Hepatic stellate cell (primary cell): ENCODE results near the gene RUNX2.

Experiments
- DNase-seq: peaks from one replicate; pipeline ENCODE4 v3.0.0; 2011; ENCODE audit warnings: low spot score

The RUNX2 gene

DNA sequence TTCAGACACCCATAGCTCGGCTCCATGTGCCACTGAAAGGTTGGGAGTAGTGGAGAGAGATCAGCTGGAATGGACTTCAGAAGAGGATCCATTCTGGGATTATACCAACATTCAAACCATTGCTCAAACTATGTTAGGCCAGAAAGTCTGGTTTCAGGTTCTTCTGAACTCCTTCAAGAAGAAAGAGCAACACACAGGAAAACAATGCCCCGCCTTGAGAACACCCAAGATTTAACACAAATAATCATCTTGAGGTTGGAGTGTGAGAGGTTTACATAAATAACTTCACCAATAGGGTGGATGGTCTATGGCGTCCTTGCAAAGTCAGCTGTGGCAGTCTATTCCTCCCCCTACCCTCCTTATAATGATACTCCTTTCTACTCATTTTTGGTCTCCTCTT, 261.2 kb downstream of the RUNX2 start:
- no peak for DNase-seq

DNA sequence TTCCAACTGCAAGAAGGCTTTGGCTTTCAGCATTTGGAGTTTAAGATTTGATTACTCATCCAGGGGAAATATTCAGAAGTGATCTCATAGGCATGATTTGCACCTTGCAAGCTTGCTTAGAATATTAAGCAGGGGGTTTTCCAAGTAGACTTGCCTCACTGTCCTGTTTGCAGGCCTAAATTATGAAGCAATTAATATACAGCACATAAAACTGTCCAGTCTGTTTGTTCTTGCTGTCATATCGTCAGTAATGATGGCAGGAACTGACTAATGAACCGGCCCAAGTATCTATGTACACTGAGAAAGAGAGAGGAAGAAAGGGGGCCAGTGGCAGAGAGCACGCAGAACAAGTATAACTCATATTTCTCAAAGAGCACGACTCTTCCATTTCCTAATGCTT, 262.1 kb downstream of the RUNX2 start:
- no peak for DNase-seq

DNA sequence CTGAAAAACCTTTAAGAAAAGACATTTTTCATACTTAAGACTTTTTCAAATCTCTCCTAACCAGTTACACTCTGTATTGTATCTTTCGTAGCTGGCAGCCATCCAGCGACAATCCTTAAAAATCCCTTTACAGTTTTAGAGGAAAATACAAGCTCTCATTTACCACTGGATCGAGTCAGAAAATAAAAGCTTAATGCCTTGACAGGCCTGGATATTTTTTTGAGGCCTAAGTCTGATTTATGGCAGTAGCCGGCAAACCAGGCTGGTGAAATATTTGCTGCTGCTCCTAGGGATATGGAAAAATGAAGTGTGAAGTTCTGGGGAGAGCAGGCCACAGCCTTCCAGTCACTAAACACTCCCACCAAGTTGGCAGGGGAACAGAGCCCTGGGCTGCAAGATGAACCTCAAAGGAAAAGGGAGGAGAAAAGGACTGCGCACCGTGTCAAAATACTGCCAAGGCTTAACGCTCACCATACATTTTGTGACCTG, 262.6 kb downstream of the RUNX2 start:
- DNase-seq, result no peak

DNA sequence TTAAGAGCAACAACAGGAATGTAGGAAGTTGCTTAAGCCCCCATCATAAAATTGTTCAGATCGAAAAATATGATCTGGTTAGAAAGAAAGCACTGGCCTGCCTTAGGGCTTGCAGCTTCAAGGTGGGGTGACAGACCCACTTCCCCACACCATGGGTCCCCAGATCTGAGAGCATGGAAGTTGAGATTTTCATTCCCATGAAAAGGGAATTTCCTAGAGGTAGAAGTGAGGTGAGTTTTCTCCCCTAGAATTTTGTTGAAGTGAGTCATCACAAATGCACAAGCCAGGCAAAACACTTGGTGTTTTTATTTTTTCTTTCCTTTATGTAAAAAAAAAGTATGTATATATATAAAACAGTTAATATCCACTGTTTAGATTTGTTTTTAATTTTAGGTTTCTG, 263.2 kb downstream of the RUNX2 start:
- DNase-seq, result no peak

DNA sequence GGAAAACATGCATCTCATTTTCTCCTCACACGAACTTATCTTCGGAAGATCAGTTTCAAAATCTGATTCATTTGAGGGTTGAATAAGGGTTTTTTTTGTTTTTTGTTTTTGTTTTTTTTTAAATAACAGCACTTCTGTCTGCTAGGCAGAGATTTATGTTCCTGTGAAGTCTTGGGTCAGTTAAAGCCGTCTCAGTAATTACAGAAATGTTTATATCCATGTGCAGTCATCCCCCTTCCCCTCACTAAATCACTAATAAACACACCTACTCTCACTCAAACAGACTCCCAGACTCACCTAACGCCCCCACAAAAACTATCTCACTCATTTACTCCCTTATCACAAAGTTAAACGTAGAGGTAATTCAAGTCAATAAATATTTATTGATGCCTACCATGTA, 263.8 kb downstream of the RUNX2 start:
- no peak for DNase-seq

DNA sequence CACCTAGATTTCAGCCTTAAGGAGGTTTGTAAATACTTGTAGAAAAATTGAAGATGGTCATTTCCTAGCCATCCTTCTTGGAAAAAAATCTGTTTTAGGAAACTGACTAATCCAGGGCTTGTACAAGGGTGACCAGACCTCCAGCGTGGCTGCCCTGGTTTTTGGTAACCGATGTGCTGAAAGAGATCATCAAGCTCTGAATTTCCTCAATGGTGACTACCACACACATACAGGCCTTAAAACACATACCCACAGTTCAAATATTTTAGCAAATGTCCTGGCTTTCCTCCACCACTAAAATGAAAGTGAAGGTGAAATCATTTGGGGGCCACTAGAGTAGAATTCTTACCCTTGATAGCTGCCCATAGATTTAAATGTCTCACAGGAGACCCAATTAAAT, 264.9 kb downstream of the RUNX2 start:
- no peak for DNase-seq

DNA sequence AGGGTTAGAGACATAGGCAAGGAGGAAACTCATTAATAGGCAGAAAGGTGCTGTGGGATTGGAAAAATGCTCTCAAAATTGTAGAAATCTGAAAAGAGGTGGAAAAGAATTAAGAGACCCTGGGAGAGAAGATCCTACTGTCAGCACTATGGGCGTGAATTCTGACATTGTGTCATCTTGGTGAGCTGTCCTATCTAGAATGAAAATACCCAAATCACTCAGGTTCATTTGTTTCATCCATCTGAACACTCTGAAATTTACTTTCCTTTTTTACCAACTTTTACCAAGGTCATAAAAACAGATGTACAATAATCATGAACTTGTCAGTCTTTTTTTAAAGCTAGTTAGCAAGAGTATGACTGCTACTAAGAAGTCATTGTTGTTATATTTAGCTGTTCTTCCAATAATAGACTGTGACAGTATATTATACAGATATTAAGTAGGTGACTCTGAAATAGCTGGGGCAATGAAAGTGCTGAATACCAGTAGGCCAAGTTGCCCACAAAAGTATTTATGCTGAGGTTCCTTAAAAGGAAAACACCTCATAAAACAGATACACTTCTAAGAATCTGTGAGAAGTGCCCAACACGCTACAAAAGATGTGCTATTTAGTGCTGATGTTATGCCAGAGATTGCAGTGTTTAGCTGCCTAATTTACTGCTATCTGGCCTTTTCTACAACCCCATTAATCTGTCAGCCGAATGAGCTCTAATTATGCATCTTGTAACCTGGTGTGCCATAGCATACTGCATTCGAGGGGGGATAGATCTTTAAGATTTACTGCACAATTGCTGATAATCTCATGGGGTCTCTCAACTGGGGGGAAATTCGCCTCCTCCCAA, 267.1 kb downstream of the RUNX2 start:
- DNase-seq, result no peak

DNA sequence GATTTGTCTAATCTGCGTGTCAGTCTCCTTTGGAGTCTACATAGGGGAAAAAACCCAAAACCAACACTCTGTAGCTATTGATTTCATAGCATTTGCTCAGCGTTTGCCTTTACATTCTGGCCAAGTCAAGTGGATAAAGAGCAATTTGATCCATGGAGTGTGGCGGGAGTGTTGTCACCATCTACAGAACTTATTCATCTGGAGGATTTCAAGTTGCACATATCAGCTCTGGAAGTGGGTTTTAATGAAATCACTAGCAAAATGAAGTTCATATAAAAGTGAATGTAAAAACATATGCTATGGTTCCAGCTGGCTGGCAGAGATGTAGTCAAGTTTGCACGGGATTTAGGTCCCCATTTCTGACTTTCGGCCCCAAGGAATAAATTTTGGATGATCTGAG, 269.3 kb downstream of the RUNX2 start:
- no peak for DNase-seq

DNA sequence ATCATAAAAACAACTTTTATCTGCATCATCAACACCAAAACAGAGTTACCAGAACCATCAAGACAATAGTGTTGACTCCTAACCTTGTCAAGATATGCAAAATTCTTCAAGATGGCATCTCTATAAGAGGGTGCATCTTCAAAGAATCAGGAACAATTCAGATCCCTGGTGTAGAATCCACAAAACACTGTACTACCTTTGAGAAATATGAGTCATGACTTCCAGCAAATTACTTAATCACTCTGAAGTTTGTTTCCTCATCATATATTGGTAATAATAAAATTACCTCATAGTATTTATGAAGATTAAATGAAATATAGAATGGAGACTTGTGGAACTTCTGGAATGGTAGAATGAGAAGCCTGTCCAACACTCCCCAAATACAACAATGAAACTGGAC, 270.9 kb downstream of the RUNX2 start:
- DNase-seq, result no peak

DNA sequence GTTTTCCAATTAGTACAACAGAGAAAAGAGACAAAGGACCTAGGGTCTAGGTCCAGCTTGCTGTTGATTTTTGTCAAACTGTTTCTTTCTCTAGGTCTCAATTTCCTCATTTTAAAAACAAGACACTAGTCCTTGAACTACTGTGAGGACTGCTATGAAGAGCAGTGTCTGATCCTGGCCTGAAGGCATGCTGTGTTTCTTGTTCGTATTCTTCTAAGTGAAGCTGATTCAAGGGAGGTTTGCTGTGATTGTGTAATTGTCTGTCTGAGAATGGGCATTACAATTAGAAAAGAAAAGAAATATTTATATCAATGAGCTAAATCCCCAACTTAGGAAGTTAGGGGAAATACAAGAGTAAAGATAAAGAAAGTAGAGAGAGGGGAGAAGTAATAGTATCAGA, 277.8 kb downstream of the RUNX2 start:
- DNase-seq, result no peak

DNA sequence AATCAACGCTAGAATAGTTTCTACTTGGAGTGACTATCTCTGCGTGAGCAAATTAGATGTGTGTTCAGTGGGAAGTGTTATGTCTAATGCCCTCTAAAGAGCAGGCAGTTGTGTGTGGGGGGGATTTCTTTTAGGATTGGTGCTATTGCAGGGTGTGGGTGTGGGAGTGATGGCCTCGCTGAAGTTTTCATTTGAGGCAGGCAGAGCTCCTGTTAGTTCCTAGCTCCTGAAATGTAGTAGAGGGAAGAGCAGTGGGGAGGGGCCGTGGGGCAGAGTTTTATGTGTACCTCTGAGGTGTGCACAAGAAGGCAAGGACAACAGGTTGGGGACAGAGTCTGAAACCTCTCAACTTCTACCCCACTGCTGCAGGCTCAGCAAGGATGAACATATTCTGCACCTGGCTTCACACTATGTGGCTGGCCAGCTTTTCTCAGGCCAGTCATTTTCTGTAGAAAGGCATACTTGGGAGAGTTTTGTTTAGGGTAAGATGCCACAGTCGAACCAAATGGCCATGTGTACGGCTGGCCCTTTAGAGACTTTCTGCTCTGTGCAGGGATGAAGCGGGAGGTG, 278.8 kb downstream of the RUNX2 start:
- no peak for DNase-seq

DNA sequence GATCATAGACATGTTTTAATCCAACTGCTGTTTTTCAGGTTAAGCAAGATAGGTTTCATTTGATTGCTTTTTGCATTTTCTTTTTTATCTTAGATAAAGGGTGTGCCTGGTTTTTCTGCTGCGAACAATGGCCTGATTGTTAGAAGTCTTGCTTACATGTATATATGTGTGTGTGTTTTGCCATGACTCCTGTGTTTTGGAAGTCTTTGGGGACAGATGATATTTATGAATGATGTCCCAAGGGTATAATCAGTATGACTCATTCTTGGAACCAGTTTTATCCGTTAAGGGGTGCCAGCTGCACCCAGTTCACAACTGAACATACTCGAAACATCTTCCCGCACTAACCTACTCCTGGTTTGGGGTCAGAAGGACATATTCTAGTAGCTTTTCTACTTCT, 279.7 kb downstream of the RUNX2 start:
- DNase-seq, result no peak

DNA sequence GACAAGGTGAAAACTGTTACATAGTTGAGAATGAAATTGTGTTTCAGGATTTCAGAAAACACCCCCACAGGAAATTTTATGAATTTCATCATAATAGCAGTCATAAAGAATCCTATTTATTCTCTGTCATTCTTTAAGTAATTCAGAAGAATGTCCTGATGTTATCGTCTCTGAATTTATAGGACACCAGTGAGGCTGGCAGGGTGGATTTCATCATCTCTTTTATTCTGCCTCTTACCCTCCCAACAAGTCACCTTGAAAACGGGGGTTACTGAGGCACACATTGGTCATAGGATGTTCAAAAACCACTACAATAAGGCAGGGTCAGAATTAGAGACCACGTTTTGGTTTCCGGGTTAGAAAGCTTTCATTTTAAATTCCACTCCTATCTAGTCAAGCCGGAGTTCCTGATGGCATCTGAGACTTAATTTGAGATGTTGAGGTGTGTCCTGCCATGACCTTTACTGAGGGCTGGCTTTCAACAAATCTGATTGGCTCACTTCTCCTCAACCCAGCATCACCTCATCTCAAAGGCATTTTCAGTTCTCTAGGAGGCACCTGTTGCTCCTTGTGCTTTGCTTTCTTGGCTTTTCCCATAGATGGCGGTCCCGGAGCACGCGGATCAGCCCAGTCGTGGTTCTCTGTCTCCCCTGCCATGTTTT, 280.3 kb downstream of the RUNX2 start:
- DNase-seq, result no peak

DNA sequence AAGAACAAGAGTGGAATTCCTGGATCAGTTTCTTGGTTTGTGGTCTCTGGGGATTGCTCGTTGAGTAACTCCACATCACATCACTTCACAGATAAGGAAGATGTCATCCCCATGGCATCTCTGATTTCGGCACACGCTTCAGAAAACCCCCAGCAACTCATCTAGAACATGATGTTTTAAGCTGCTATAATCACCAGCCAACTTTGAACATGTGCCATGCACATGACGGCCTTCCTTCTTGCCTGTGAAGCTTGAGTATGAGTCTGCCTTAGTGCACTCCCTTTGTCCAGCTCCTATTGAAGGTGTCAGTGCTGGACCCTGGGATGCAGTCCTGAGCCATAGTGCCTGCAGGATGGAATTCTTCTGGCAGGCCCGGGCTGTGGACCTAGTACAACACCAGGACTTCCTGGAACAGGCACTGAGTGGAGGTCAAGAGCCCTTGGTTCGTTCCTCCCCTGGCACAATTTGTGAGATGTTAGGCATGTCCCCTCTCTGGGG, 281.1 kb downstream of the RUNX2 start:
- no peak for DNase-seq

DNA sequence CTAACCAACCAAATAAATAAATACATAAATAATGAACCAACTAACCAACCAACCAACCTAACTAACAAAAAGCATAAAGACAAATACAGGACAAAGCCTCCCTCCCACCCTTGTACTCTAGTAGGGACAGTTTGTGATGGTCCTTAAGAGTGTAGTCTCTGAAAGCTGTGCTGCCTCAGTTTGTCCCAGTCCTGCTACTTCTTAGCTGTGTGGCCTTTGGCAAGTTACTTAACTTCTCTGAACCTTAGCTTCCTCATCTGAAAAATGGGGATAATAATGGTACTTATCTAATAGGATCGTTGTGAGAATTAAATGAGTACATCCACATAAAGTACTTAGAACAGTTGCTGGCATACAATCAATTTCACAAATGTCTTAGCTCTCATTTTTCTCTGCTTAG, 282.2 kb downstream of the RUNX2 start:
- no peak for DNase-seq

DNA sequence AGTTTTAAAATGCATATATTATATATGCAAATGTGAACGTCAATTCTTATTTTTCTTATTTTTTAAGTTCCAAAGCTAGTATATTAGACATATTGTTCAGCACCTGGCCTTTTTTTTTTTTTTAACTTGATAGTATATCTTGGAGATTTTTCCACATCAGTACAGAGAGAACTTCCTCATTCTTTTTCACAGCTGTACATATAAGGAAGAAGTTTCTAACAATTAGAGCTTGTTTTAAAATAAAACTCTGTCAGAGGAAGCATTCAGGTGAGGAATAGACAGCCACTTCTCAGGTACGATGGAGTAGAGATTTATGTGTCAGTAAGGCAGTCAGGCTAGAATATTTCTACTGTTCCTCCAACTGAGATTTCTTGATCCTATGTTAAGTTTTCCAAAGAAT, 282.7 kb downstream of the RUNX2 start:
- no peak for DNase-seq

DNA sequence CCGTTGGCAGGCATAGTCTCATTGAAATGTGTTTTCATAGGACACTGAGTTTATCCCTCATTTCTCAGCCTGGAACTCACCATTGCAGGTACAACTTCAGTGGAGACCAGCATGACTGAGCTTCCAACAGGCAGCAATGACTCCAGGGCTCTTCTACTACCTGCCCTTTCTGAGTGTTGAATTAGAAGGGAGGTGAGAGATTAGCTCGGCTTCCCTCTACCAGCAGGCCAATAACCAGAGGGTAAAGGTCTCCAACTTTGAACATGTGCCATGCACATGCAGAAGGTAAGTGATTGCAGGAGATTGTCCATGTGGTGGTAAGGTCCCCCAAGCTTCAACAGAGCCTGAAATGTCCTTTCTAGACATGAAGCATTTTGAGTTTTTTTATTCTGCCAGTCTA, 283.4 kb downstream of the RUNX2 start:
- no peak for DNase-seq

DNA sequence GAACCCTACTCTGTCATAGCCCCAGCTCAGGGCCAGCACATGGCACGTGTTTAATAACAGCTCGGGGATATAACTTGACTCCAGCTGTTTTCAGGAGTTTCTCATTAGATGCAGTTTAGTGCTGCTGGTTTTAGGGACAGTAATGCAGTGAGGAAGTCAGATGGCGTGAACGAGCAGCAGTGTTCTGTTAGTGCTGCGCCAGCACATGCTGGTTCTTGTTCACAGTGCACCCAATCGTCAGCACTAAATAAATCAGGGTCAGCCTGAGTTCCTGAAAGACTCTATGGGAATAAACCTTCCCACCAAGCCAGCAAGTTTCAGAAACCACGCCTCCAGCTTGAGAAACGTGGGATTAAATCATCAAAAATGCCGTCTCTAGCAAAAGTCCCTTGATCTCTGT, 285.5 kb downstream of the RUNX2 start:
- no peak for DNase-seq

DNA sequence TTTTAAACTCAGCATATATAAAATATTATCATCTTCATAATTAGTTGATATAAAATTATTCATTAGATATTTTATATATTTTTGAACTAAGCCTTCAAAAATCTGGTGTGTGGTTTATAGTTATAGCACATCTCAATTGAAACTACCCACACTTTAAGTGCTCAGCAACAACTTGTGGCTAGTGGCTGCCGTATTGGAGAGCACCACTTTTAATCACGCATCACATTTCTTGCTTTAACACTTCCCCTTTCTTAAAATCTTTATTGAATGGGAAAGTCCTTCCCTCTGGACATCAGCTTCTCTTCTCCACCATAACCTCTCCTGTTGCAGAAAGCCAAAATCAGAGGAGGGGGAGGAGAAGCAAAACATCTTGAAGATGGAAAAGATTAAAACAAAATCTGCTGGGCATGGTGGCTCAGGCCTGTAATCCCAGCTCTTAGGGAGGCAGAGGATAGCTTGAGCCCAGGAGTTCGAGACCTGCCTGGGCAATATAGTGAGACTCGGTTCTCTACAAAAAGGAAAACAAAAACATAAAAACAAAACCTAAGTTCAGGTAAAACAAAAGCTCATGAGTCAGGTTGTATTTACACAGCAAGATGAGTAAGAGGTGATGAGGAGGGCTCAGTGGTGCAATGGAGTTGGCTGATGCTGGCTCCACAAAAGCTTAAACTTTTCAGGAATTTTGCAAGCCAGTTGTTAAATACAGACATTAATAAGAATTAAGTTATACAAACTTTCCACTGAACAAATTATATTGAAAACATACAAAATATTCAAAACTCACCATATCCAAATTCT, 286.6 kb downstream of the RUNX2 start:
- no peak for DNase-seq

DNA sequence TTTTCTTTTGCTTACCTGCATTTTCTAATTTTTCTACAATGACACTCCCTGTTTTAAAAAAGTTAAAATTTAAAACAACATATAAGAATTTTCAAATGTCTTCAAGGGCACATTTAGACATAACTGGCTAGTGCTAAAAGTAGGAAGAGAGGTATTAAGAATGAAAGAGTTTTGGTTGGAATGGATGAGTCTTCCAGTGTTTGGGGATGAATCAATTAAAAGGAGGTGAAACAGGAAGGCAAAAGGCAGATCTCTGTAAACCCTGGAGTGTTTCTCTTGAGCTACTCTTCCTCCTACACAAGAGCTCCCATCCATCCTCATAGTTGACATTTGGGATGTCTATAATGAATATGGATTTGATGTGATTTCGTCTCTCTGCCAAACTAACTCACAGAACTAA, 288.1 kb downstream of the RUNX2 start:
- no peak for DNase-seq

DNA sequence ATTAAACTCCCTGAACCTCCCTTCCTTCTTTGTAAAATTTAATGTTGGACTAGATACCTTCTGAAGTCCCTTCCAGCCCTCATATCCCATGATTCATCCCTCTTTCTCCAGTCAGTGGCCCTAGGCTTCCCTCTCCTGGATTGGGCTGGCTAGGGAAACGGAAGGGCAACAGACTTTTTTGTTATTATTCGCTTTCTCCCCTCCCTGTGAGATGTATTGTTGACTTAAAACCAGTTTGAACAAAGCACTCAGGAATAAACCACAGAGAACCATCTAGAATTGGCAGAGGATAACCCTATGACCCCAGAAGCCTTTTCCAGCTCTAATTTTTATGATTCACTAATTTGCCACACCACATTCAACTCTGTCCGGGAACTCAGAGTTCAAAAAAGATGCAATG, 289.3 kb downstream of the RUNX2 start:
- DNase-seq, result no peak

DNA sequence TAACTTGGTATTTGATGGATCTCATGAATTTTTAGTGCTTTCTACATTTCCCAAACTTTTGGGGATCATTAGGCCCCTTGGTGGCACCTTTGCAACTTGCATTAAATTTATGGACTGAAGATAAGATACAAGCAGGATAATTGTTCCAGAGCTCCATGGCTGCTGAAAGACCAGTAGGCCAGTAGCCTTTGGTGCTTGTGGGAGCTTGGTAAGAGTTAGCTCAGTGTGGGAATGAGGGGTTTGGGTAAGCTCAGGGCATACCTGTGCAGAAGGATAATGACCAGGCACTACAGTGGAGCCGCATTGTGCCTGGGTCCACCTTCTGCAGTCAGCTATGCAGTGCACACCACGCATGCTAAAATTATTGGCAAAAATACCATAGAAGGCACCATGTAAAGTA, 290.1 kb downstream of the RUNX2 start:
- no peak for DNase-seq
